HepG2 (cell line): Measurements from ENCODE around the gene UQCRC1. TPM values are rescaled to one million over a fixed set of nuclear protein-coding genes. Genes with fewer than 3 reads are reported as not detected.

Source experiments
- GABPB1 ChIP-seq: IDR thresholded peaks from 2 replicates; pipeline ENCODE4 v1.6.1; 2016; ENCODE audit warnings: mild to moderate bottlenecking, missing genetic modification reagents, moderate library complexity, missing compliant biosample characterization
- HINFP ChIP-seq: sonication (generic); formaldehyde crosslinking; IDR thresholded peaks from 2 replicates; pipeline ENCODE4 v1.4.0; 2020; ENCODE audit warnings: low read depth, mild to moderate bottlenecking, missing genetic modification reagents
- ISX ChIP-seq: sonication (generic); formaldehyde crosslinking; conservative IDR thresholded peaks from 2 replicates; pipeline ENCODE4 v1.5.0; 2020; ENCODE audit warnings: missing genetic modification reagents
- KLF12 ChIP-seq: sonication (generic); formaldehyde crosslinking; IDR thresholded peaks from 2 replicates; pipeline ENCODE4 v1.4.0; 2020; ENCODE audit warnings: missing genetic modification reagents, borderline replicate concordance
- KLF13 ChIP-seq: sonication (generic); formaldehyde crosslinking; IDR thresholded peaks from 2 replicates; pipeline ENCODE4 v1.4.0; 2020; ENCODE audit warnings: mild to moderate bottlenecking, missing genetic modification reagents
- MLXIP ChIP-seq: sonication (generic); formaldehyde crosslinking; IDR thresholded peaks from 2 replicates; pipeline ENCODE4 v1.9.0; 2021; ENCODE audit warnings: missing genetic modification reagents, borderline replicate concordance
- NFIB ChIP-seq: sonication (generic); formaldehyde crosslinking; IDR thresholded peaks from 2 replicates; pipeline ENCODE4 v1.9.0; 2021; ENCODE audit warnings: missing genetic modification reagents, mild to moderate bottlenecking, borderline replicate concordance
- NR0B2 ChIP-seq: sonication (generic); formaldehyde crosslinking; IDR thresholded peaks from 2 replicates; pipeline ENCODE4 v1.4.0; 2020; ENCODE audit warnings: mild to moderate bottlenecking, missing genetic modification reagents
- NR3C1 ChIP-seq: sonication (generic); formaldehyde crosslinking; IDR thresholded peaks from 2 replicates; pipeline ENCODE4 v1.4.0; 2020; ENCODE audit warnings: missing genetic modification reagents
- PHF20 ChIP-seq: sonication (generic); formaldehyde crosslinking; IDR thresholded peaks from 2 replicates; pipeline ENCODE4 v1.5.0; 2020; ENCODE audit warnings: mild to moderate bottlenecking, missing genetic modification reagents
- POLR2AphosphoS2 ChIP-seq: IDR thresholded peaks from 2 replicates; pipeline ENCODE4 v1.6.1; 2011; ENCODE audit warnings: low read depth, low read length, improper control_type of control experiment
- SNRNP70 ChIP-seq: fragments of 200-400 bp; formaldehyde crosslinking; IDR thresholded peaks from 2 replicates; pipeline ENCODE4 v1.6.1; 2017; ENCODE audit warnings: mild to moderate bottlenecking, low read depth, low read length, moderate library complexity
- TRIM24 ChIP-seq: sonication (generic); formaldehyde crosslinking; IDR thresholded peaks from 2 replicates; pipeline ENCODE4 v1.8.0; 2022; ENCODE audit warnings: mild to moderate bottlenecking, missing genetic modification reagents
- YY1 ChIP-seq: IDR thresholded peaks from 2 replicates; pipeline ENCODE4 v1.6.1; 2011; ENCODE audit warnings: low read length, low read depth, moderate library complexity, mild to moderate bottlenecking; ENCODE audit not compliant: insufficient read depth, insufficient replicate concordance
- ZKSCAN1 ChIP-seq: fragments of 150-350 bp; IDR thresholded peaks from 2 replicates; pipeline ENCODE4 v1.6.1; 2014; ENCODE audit warnings: low read length
- ZNF205 ChIP-seq: IDR thresholded peaks from 2 replicates; pipeline ENCODE4 v1.6.1; 2018; ENCODE audit warnings: missing biosample characterization, missing genetic modification reagents
- ZNF232 ChIP-seq: sonication (generic); formaldehyde crosslinking; IDR thresholded peaks from 2 replicates; pipeline ENCODE4 v1.4.0; 2020; ENCODE audit warnings: missing genetic modification reagents, borderline replicate concordance
- ZNF260 ChIP-seq: sonication (generic); formaldehyde crosslinking; IDR thresholded peaks from 2 replicates; pipeline ENCODE4 v1.4.0; 2020; ENCODE audit warnings: missing genetic modification reagents, low read depth, mild to moderate bottlenecking, borderline replicate concordance
- ZNF331 ChIP-seq: sonication (generic); formaldehyde crosslinking; IDR thresholded peaks from 2 replicates; pipeline ENCODE4 v1.4.0; 2020; ENCODE audit warnings: missing genetic modification reagents
- ZNF33B ChIP-seq: sonication (generic); formaldehyde crosslinking; IDR thresholded peaks from 2 replicates; pipeline ENCODE4 v1.5.1; 2020; ENCODE audit warnings: mild to moderate bottlenecking, missing genetic modification reagents
- ZNF430 ChIP-seq: sonication (generic); formaldehyde crosslinking; IDR thresholded peaks from 2 replicates; pipeline ENCODE4 v1.9.0; 2021; ENCODE audit warnings: mild to moderate bottlenecking, missing genetic modification reagents
- ZNF431 ChIP-seq: sonication (generic); formaldehyde crosslinking; IDR thresholded peaks from 2 replicates; pipeline ENCODE4 v1.9.0; 2022; ENCODE audit warnings: missing genetic modification reagents, low read depth, mild to moderate bottlenecking, borderline replicate concordance
- ZNF512 ChIP-seq: sonication (generic); formaldehyde crosslinking; IDR thresholded peaks from 2 replicates; pipeline ENCODE4 v1.4.0; 2020; ENCODE audit warnings: mild to moderate bottlenecking, missing genetic modification reagents
- ZSCAN22 ChIP-seq: sonication (generic); formaldehyde crosslinking; IDR thresholded peaks from 2 replicates; pipeline ENCODE4 v1.4.0; 2020; ENCODE audit warnings: mild to moderate bottlenecking, missing genetic modification reagents
- ZSCAN9 ChIP-seq: IDR thresholded peaks from 2 replicates; pipeline ENCODE4 v1.6.1; 2016; ENCODE audit warnings: borderline replicate concordance
- polyA plus RNA-seq, 8 experiments: library from polyadenylated mRNA; depleted of rRNA in 3 of 8; stranded (reverse) in 7 of 8; unstranded in 1 of 8; fragments of >200 nt; fragmentation: Illumina TruSeq in 4 of 8; extraction: Trizol in 4 of 8; gene quantifications; 2 replicates each; pipeline versions ENCODE4 v1.2.1 to v1.2.3, GENCODE V29; 2011 to 2016; ENCODE audit warnings: low read depth in 4 of 8, missing spikeins in 1 of 8, mixed read lengths in 1 of 8; ENCODE audit not compliant: insufficient read depth in 1 of 8
- total RNA-seq, 5 experiments: library from RNA; depleted of rRNA; stranded (reverse); fragments of >200 nt; fragmentation: Illumina TruSeq; extraction: Trizol; gene quantifications; 2 replicates each; pipeline ENCODE4 v1.2.3, GENCODE V29; 2016; ENCODE audit warnings: low read depth in 1 of 5

Gene UQCRC1
- total and polyA plus RNA-seq, 2 of the 13 experiments (the other 11 are each of a cell fraction or from before 2014, with no cell fraction given), result 316 to 680 TPM

GRCh38 chr3:48556796-48557626, 52.4 kb downstream of the UQCRC1 start, which contains the start of gene PFKFB4 (continued):
- TF ChIP-seq ZNF512 (CRISPR knock-in tag) (no peak), SNRNP70 (no peak), ZNF205 (peak; percentile 58; the same call in 1 of the 2 replicates), ZNF33B (CRISPR knock-in tag) (no peak), MLXIP (CRISPR knock-in tag) (no peak), NR3C1 (CRISPR knock-in tag) (no peak), ZNF431 (0 out of 2 replicates have a peak, but pooled peaks have one; percentile 21), NR0B2 (CRISPR knock-in tag) (no peak), ZNF232 (CRISPR knock-in tag) (peak; percentile 69; the same call in 1 of the 2 replicates), KLF13 (no peak), ZSCAN9 (peak; percentile 89), ZNF260 (no peak), NFIB (CRISPR knock-in tag) (no peak), POLR2AphosphoS2 (no peak), YY1 (no peak), ZSCAN22 (no peak), ZKSCAN1 (no peak), KLF12 (CRISPR knock-in tag) (no peak), TRIM24 (CRISPR knock-in tag) (no peak), ZNF331 (CRISPR knock-in tag) (peak; percentile 79), ZNF430 (CRISPR knock-in tag) (peak; percentile 61), HINFP (CRISPR knock-in tag) (no peak), ISX (no peak), GABPB1 (CRISPR knock-in tag) (peak; percentile 74), PHF20 (no peak)
